GM18909 (cell line): ENCODE results near the gene ADAMTS15.
"Not testable (repeated sequence)": the region's sequence is repeated elsewhere in the genome, so short reads cannot be mapped to it uniquely, and the experiment has no call there.

Experiments
- ATAC-seq: cut with Tn5 transposase; IDR thresholded peaks from one replicate; pipeline ENCODE4 v1.9.1; 2021; ENCODE audit warnings: mild to moderate bottlenecking; ENCODE audit not compliant: unreplicated experiment, poor library complexity

Gene ADAMTS15

DNA sequence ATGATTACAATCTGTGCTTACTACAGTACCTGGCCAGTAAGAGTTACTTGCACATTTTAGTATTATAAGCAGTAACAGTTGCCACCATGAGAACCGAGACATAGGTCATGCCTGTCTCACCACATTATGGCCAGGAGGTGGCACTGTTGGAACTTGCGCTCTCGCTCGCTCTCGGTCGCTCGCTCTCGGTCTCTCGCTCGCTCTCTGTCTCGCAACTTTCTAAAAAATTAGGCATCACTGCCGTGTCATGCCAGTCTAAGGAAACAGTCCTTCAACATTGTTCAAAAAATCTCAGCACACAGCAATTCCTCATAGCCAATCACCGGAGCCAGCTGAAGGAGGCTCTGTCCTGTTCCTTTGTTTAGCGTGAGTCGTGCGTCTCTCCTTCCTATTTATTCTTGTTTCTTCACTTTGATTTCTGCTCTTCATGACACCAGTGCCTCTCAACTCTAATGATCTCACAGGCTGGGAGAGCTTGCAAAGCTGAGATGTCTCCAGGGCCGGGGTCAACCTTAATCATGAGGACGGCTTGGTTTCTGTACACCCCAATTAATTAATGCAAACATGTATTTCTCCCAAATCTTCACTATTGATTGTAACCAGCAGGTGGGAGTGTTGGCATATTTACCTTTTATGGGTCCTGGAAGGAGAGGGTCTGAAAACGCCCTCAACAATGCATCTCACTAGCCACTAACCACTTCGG, 13.8 kb upstream of the ADAMTS15 start:
- peak; percentile 87 for ATAC-seq

- no peak for ATAC-seq
These were observed 12.8 kb upstream of the ADAMTS15 start for GRCh38 chr11:130435671-130436070.

DNA sequence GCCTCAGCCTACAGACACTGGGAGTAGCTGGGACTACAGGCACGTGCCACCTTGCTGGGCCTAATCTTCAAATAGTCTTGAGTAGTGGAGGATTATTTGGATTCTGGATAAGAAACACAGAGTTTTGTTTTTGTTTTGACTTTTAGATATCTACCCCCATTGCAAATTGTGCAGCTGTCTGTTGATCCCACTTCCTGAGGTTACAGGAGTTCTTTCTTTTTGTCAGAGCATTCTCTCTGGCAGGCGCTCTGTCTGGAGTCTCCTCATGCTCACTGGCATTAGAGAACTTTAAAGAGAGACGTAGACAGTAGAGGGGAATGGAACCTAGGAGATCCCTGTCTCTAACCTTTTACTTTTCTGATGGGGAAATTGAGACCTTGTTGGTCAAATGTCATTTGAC, 12.3 kb upstream of the ADAMTS15 start:
- no peak for ATAC-seq

GRCh38 chr11:130437848-130438247, 10.6 kb upstream of the ADAMTS15 start:
- ATAC-seq = no peak

- ATAC-seq = not testable (repeated sequence)
These were observed 9.9 kb upstream of the ADAMTS15 start for GRCh38 chr11:130438401-130439159.

DNA sequence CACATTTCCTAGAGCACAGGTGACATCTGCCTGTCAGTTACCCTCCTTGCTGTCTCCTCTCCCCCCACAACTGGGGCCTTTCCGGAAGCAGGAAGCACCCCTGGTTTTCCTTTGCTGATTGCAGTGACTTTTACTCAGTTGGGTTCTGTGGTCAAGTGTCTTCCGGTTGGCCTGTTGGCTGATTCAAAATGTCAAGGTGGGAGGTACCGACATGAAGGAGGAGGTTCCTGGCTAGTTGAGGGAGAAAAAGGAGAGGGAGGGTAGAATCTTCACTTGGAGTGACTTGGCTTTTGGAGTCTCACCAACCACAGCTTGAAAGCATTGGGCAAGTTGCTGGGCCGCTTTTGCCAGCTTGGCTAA, 9.3 kb upstream of the ADAMTS15 start:
- no peak for ATAC-seq

GRCh38 chr11:130439876-130440275, 8.6 kb upstream of the ADAMTS15 start:
- no peak for ATAC-seq

GRCh38 chr11:130441719-130442118, 6.7 kb upstream of the ADAMTS15 start:
- no peak for ATAC-seq

DNA sequence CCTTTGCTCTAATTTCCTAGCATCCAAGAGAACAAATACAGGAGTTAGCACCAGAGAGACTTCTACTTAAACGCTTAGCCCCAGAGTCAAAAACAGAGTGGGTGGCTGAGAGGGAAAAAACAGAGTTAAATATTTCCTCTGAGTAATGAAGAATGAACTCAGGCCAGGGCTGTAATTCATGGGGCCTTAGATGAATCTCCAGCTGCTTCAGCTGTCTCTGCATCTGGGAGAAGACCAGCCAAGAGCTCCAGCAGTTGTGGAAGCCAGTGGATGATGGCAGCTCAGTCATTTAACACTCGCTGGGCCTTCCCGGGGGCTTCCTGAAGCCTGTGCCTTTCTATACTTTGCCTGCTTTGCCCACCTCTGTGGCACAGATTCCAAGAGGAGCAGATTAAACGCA, 5.7 kb upstream of the ADAMTS15 start:
- ATAC-seq = no peak

DNA sequence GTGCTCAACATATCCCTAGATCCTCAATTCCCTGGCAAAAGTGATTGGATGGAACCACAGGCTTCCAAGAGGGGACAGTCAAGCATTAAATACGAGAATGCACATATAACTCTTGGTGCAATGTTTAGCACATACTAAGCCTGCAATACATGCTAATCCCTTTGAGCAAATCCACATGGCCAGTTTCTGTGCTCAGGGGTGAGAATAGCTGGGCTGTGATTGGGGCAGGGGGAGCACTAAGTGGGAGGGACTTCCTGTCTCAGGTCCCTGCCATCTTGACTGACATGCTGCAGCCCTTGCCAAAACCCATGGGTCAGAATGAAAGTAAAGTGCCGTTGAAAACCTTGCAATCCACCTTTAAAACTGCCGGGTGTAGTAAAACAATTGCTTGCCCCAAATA, 2.7 kb upstream of the ADAMTS15 start:
- ATAC-seq = no peak

GRCh38 chr11:130448039-130448415, 418 bp upstream of the ADAMTS15 start:
- no peak for ATAC-seq

DNA sequence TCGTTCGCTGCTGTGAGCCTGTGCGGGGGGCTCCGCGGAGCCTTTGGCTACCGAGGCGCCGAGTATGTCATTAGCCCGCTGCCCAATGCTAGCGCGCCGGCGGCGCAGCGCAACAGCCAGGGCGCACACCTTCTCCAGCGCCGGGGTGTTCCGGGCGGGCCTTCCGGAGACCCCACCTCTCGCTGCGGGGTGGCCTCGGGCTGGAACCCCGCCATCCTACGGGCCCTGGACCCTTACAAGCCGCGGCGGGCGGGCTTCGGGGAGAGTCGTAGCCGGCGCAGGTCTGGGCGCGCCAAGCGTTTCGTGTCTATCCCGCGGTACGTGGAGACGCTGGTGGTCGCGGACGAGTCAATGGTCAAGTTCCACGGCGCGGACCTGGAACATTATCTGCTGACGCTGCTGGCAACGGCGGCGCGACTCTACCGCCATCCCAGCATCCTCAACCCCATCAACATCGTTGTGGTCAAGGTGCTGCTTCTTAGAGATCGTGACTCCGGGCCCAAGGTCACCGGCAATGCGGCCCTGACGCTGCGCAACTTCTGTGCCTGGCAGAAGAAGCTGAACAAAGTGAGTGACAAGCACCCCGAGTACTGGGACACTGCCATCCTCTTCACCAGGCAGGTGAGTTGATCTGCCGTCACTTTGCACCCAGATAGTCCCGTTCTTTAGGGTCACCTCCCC, 1.0 kb downstream of the ADAMTS15 start:
- no peak for ATAC-seq

- no peak for ATAC-seq
These were observed 1.7 kb downstream of the ADAMTS15 start for GRCh38 chr11:130449996-130450769.

DNA sequence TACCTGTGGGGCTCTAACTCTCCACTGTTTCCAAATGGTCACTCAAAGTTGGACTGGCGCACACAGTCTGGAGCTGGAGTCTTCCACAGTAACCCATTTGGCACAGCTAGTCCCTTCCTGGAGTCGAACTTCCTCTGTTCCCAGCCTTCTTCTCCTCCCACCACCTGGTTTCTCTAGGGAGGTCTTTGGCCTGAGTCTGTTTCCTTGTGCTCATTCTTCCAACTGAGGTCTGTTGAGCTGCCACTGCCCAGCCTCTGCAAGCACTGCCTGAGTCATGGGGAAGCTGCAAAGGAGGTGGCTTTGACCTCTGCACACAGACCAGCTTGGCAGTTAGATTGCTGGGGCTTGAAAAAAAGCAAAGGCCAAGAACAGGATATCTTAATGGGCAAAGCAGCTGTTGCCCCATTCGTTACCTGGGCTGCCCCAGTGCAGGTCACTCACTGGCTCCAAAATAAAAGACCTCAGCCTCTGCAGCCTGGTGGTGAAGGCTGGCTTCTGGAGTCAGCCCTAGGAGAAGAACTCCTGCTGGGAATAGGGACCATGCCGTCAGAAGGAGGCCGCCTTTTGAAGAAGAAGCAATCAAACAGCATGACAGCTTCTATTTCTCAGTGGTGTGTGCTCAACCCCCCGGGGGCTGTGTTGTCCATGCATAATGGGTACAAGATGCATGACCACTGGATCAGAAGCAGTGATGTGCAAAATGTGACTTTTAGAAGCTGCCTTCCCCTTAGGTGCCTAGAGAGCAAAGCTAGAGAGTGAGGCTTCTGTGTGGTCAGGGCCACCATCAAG, 3.0 kb downstream of the ADAMTS15 start:
- no peak for ATAC-seq

- ATAC-seq = no peak
These were observed 3.7 kb downstream of the ADAMTS15 start for GRCh38 chr11:130452176-130452575.

DNA sequence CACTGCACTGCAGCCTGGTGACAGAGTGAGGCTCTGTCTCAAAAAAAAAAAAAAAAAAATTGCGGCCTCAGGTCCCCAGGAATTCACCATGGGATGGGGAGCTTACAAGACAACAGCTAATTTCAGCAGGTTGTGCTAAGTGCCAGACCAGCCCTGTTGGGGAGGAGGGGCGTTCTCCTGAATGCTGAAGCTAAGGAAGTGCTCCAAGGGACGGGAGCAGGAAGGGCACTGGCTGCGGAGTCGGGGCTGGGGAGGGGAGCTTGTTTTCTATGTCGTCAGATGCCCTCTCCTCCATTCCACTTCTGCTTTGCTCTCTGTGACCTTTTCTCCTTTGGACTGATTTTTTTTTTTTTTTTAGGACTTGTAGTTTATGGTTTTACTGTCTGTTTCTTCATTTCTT, 4.5 kb downstream of the ADAMTS15 start:
- no peak for ATAC-seq

DNA sequence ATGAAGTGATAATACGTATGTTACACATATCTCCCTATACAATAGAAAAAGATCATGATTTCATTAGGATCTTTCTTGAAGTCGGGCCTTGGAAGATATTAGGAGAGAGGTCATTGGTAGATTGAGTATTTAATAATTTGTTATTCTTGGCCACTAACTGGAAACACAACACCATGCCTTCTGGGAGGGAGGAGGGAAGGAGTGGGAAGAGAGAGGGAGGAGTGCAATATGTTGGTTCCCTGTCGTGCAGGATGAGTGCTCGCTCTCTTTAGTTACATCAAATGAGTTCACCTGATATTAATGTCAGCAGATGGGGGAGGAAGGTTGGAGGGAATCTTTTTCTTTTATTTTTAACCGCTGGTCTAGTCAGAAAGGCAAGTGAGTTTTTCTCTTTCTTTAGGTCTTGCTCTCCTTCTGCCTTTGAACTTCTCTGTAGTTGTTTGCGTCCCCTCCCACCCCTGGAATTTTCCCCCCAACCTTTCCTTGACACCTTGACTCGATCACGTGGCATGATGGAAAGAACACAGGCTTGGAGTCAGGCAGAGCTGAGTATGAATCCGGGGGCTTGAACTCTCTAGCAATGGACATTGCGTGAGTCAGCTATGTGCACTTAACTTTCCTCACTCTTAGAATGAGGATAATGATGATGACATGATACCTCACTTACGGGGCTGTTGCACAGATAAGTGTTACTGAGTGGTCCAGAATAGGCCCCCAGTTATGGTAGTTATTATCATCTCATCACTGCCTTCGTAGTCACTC, 6.2 kb downstream of the ADAMTS15 start:
- ATAC-seq = no peak

DNA sequence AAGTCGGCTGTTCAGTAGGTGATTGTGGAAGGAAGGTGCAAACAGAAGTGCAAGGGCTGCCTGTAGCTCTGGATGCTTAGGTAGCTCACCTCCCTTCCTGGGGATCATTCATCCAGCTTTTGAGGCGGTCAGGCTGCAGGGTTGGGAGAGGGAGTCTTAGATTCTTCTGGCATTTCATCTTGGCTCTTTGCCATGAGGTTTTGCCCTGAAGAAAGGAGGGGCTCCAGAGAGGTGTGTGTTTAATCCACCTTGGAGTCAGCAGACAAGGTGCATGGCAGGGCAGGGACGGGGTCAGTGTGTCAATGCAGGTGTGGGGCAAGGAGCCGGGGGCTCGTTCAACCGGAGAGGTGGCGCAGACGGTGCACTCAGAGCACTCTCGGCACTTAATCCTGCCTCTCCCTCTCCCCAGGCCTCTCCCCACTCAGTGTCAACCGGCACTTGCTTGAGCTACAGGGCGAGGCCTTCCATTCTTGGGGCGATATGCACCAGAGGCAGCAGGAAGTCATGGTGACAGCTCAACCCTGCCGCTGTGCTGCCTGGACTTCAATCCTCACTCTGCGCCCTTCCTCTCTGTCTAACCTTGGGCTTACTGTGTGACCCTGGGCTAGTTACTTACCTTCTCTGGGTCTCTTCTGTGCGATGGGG, 7.2 kb downstream of the ADAMTS15 start:
- ATAC-seq = no peak

GRCh38 chr11:130456286-130456685, 7.8 kb downstream of the ADAMTS15 start:
- no peak for ATAC-seq
